Prostate gland (tissue), 2 donors: ENCODE data around the gene POPDC3.

Experiments used
- POLR2AphosphoS5 ChIP-seq: sonication (generic); formaldehyde crosslinking; IDR thresholded peaks from one replicate; pipeline ENCODE4 v1.6.1; 2017; ENCODE audit warnings: antibody characterized with exemption
- TF ChIP-seq, protein P1 (sequence below), 4 experiments: fragments of 200-600 bp in 2 of 4; fragments of 450-650 bp in 2 of 4; sonication (generic) in 2 of 4; IDR thresholded peaks; 1 replicate in 3 of 4; 2 replicates in 1 of 4; pipeline ENCODE4 v1.5.1; 2016 to 2019; ENCODE audit warnings: antibody characterized with exemption in 4 of 4, mild to moderate bottlenecking in 2 of 4, moderate library complexity in 2 of 4

GRCh38 chr6:105137388-105137787 is 42.4 kb downstream of the POPDC3 start:
- TF ChIP-seq POLR2AphosphoS5, result no peak
- TF ChIP-seq, protein P1, sequence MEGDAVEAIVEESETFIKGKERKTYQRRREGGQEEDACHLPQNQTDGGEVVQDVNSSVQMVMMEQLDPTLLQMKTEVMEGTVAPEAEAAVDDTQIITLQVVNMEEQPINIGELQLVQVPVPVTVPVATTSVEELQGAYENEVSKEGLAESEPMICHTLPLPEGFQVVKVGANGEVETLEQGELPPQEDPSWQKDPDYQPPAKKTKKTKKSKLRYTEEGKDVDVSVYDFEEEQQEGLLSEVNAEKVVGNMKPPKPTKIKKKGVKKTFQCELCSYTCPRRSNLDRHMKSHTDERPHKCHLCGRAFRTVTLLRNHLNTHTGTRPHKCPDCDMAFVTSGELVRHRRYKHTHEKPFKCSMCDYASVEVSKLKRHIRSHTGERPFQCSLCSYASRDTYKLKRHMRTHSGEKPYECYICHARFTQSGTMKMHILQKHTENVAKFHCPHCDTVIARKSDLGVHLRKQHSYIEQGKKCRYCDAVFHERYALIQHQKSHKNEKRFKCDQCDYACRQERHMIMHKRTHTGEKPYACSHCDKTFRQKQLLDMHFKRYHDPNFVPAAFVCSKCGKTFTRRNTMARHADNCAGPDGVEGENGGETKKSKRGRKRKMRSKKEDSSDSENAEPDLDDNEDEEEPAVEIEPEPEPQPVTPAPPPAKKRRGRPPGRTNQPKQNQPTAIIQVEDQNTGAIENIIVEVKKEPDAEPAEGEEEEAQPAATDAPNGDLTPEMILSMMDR (IDR thresholded peaks at IDR 0.05), result no peak
